Sciatic nerve (tissue), 2 donors: Measurements from ENCODE around the gene GPRC5D. TPM values are rescaled to one million over a fixed set of nuclear protein-coding genes. Genes with fewer than 3 reads are reported as not detected.

ENCODE experiments used
- ATAC-seq: fragments of 200-7000 bp; cut with Tn5 transposase; one replicate; pipeline ENCODE4 v1.9.1; 2020; ENCODE audit warnings: mild to moderate bottlenecking, moderate library complexity
- DNase-seq: peaks from one replicate; pipeline ENCODE4 v3.0.0-alpha.2; 2020; ENCODE audit warnings: low spot score
- intact Hi-C: fragments of 100-400 bp; cut with DNase I; formaldehyde crosslinking; loops from one replicate; pipeline ENCODE4 v1.14.2; 2022
- total RNA-seq: library from RNA; stranded (reverse); fragmentation: NEBNext Ultra II Directional; extraction: Animal tissue kit (Norgen Biotek cat#: 25700); gene quantifications from one replicate; pipeline ENCODE4 v1.2.1, GENCODE V29; 2021
- donor health status: DM: no; HTN: no; CAD: no.
- donor health status: DM: no; HTN: no; CAD: no.

GPRC5D gene
- total RNA-seq, 1 donor from 2014 or later, result not detected

DNA sequence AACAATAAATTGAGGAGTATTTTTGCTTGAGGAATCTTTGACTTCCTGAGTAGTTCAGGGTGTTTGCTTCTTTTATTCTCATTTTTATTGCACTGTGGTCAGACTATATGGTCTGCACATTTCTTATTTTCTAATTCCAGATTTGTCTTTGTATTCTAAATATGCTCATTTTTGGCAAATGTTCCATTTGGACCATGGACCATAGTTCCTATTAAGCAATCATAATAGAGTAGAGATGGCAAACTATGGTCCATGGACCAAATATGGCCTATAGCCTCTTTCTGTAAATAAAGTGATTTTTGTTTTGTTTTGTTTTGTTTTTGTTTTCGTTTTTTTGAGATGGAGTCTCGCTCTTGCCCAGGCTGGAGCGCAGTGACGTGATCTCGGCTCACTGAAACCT is 58.5 kb downstream of the GPRC5D start:
- DNase-seq (no peak), ATAC-seq (no peak)
- intact Hi-C loops, result no loop called here

DNA sequence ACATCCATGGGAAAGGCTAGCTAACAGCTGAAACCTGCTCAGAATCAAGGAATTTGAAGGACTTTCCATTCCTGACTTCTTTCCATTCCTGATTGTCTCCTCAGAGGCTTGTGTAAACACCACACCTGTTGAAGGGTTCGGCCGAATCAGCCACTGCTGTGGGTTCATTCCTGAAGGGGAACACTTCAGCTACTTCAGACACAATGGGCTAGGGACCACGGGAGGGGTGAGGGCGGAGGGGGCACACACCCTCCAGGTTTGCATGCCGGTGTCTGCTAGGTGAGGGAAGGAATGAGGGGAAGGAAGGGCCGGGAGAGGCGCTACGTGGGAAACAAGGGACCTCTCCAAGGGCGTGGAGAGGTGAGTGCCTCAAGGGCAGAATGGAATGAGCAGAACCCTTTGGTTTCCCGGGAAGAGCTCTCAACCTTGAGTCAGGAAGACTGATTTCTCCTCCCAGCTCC is 59.3 kb downstream of the GPRC5D start:
- intact Hi-C loops, result no loop called here
- ATAC-seq, result no peak
- no peak for DNase-seq

DNA sequence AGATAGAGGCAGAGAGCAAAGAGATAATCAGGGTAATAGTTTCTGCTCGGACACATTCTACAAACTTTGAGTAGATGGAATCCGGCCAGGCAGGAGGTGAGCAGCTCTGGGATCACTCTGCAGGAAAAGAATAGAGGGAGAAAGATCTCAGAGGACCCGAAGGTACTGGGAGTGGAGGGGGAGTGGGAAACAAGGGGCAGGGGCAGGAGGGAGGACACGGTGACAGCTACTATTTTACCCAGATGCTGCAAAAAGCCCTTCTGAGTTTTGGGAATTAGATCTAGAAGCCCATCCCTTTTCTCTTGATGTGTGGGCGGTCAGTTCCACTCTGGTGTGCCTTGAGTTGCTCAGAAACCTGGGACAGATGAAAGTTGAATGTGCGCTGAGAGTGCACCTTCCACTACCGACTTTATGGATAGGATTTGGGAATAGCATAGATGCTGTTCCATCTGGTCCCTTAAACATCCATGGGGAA is 60.1 kb downstream of the GPRC5D start:
- ATAC-seq (peak; percentile 6), DNase-seq (no peak)
- intact Hi-C loops, result no loop called here

DNA sequence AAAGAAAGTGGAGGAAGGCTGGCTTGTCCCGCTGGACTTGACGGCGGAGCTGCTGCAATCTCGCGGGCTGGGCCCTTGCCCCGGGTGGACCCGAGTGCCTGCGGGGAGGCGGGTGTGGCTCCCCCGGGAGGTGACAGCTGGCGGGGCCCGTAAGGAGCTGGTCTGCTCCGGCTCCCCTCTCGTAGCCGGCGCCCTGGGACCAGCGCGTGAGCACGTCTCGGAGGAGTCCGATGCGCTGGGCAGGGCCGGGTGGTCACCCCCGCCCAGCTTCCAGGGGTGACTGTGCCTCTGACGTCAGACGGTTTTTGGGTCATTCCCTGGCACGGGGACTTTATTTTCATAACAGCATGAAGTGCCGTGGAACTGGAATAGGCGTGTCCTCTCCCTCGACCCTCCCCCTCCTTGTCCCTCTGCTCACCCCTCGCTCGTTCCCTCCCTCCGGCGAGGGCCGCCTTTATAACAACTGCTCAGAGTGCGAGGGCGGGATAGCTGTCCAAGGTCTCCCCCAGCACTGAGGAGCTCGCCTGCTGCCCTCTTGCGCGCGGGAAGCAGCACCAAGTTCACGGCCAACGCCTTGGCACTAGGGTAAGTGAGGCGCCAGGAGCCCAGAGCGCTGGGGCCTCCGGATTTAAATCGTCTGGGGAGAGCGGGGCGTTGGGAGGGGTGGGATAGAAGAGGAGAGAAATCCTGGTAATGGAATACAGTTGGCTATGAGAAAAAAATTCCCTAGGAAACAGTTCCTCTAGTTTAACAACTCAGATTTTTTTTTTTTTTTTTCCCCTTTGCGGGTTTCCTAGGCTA is 60.7 kb downstream of the GPRC5D start, which contains the start of gene GPRC5A:
TSS of gene GPRC5A (plus strand) at position 483 of the 801 bp plus-strand sequence. CDS start 16,688 bp downstream, outside the sequence.
- peak; percentile 82 for DNase-seq
- intact Hi-C loops, result no loop called here
- ATAC-seq, result peak; percentile 95

Other genes with a start within 250 kb of the GPRC5D start
- 110 TPM for gene CDKN1B, start 234.8 kb downstream of the GPRC5D start, total RNA-seq
- 41.1 TPM for gene APOLD1, start 166.5 kb downstream of the GPRC5D start, total RNA-seq
- gene DDX47, start 138.8 kb downstream of the GPRC5D start, total RNA-seq, result 48.6 TPM
- gene GPRC5A, start 60.6 kb downstream of the GPRC5D start, total RNA-seq, result 9.3 TPM
- 67.8 TPM for gene HEBP1, start 48.1 kb upstream of the GPRC5D start, total RNA-seq
- gene FAM234B, start 92.2 kb upstream of the GPRC5D start, total RNA-seq, result 7.8 TPM
- gene GSG1, start 151.5 kb upstream of the GPRC5D start, total RNA-seq, result not detected
- 413 TPM for gene EMP1, start 244.6 kb upstream of the GPRC5D start, total RNA-seq